H1 (cell line): ENCODE data around the gene PYGB. TPM values are rescaled to one million over a fixed set of nuclear protein-coding genes. Genes with fewer than 3 reads are reported as not detected.

Experiments
- CTCF ChIA-PET: fragments of 300-600 bp; sonication (Branson Sonifier 250); formaldehyde crosslinking; loops from one replicate; lab custom pipeline; 2021; ENCODE audit not compliant: partially characterized antibody; lab: Charles Lee
- POLR2A ChIA-PET: fragments of 300-600 bp; sonication (Branson Sonifier 250); formaldehyde crosslinking; loops from one replicate; lab custom pipeline; 2021; ENCODE audit warnings: inconsistent platforms; ENCODE audit not compliant: partially characterized antibody; lab: Charles Lee
- DNase-seq, 2 experiments: peaks; one replicate each; pipeline versions ENCODE4 v3.0.0 to v3.0.0-alpha.2; 2010 to 2022; ENCODE audit warnings: low spot score in 2 of 2, low read depth in 1 of 2, mixed read lengths in 1 of 2
- FAIRE-seq: peaks from 2 replicates; lab custom pipeline; 2011; peaks lifted over from hg19 to GRCh38; lab: Jason Lieb, UNC
- H2AFZ ChIP-seq: 2 replicates; pipeline ENCODE4 v1.8.1; 2012; ENCODE audit warnings: low read length, inconsistent platforms
- H2AK5ac ChIP-seq: 2 replicates; pipeline ENCODE4 v1.6.1; 2013; ENCODE audit warnings: low read depth, low read length
- H2BK120ac ChIP-seq: replicated peaks from 2 replicates; pipeline ENCODE3; 2013; ENCODE audit warnings: low read depth, low read length, inconsistent platforms
- H2BK12ac ChIP-seq: 2 replicates; pipeline ENCODE4 v1.6.1; 2013; ENCODE audit warnings: low read depth, low read length
- H2BK15ac ChIP-seq: 2 replicates; pipeline ENCODE4 v1.6.1; 2013; ENCODE audit warnings: low read length
- H2BK20ac ChIP-seq: 2 replicates; pipeline ENCODE4 v1.6.1; 2013; ENCODE audit warnings: low read length
- H2BK5ac ChIP-seq: 2 replicates; pipeline ENCODE4 v1.6.1; 2013; ENCODE audit warnings: low read depth, low read length
- H3K14ac ChIP-seq: 2 replicates; pipeline ENCODE4 v1.6.1; 2013; ENCODE audit warnings: inconsistent platforms; ENCODE audit not compliant: insufficient read length
- H3K18ac ChIP-seq: 2 replicates; pipeline ENCODE4 v1.6.1; 2013; ENCODE audit warnings: low read length; ENCODE audit errors: extremely low read depth
- H3K23ac ChIP-seq: 2 replicates; pipeline ENCODE4 v1.6.1; 2013; ENCODE audit warnings: inconsistent platforms; ENCODE audit not compliant: insufficient read length
- H3K23me2 ChIP-seq: 2 replicates; pipeline ENCODE4 v1.6.1; 2013; ENCODE audit warnings: low read depth, low read length
- H3K27ac ChIP-seq: 2 replicates; pipeline ENCODE4 v1.6.1; 2011; ENCODE audit warnings: low read depth, low read length, inconsistent platforms
- H3K27me3 ChIP-seq, 4 experiments: replicated peaks in 1 of 4; 1 replicate in 1 of 4; 2 replicates in 3 of 4; pipeline versions ENCODE4 v1.6.1 to v1.8.1; 2011 to 2013; ENCODE audit warnings: low read length in 3 of 4, mild to moderate bottlenecking in 3 of 4, inconsistent platforms in 2 of 4, mixed read lengths in 2 of 4, moderate library complexity in 1 of 4; ENCODE audit not compliant: control insufficient read depth in 3 of 4, insufficient read depth in 3 of 4; ENCODE audit errors: extremely low read depth in 1 of 4
- H3K36me3 ChIP-seq, 4 experiments: 2 replicates each; pipeline versions ENCODE4 v1.6.1 to v1.8.1; 2011 to 2013; ENCODE audit warnings: mild to moderate bottlenecking in 4 of 4, low read length in 3 of 4, moderate library complexity in 2 of 4, control low read depth in 1 of 4, inconsistent platforms in 1 of 4; ENCODE audit not compliant: insufficient read depth in 4 of 4, control insufficient read depth in 2 of 4
- H3K4ac ChIP-seq: replicated peaks from 2 replicates; pipeline ENCODE3; 2013; ENCODE audit warnings: low read length, low read depth, mixed read lengths, inconsistent platforms; ENCODE audit not compliant: insufficient read length
- H3K4me1 ChIP-seq, 4 experiments: replicated peaks in 1 of 4; 1 replicate in 1 of 4; 2 replicates in 3 of 4; pipeline versions ENCODE4 v1.6.1 to v1.8.1; 2011 to 2013; ENCODE audit warnings: low read length in 3 of 4, inconsistent platforms in 2 of 4, mixed read lengths in 1 of 4; ENCODE audit not compliant: insufficient read depth in 4 of 4, control insufficient read depth in 3 of 4
- H3K4me2 ChIP-seq, 2 experiments: 2 replicates each; pipeline versions ENCODE4 v1.6.1 to v1.8.1; 2011 to 2013; ENCODE audit warnings: low read depth in 2 of 2, low read length in 2 of 2, control low read depth in 1 of 2, inconsistent platforms in 1 of 2, mild to moderate bottlenecking in 1 of 2; ENCODE audit not compliant: insufficient read depth in 1 of 2
- H3K4me3 ChIP-seq, 4 experiments: fragments of 200-600, 300-600 bp in 1 of 4; sonication (generic), shearing (Covaris generic), sonication (Bioruptor Twin) in 1 of 4; 2 replicates each; pipeline versions ENCODE4 v1.5.1 to v1.8.1; 2011 to 2016; ENCODE audit warnings: low read length in 4 of 4, low read depth in 3 of 4, control low read depth in 2 of 4, inconsistent platforms in 2 of 4, mild to moderate bottlenecking in 2 of 4, mixed read lengths in 1 of 4, moderate library complexity in 1 of 4; ENCODE audit not compliant: insufficient read depth in 2 of 4; ENCODE audit errors: extremely low read depth in 1 of 4
- H3K56ac ChIP-seq: replicated peaks from 2 replicates; pipeline ENCODE3; 2013; ENCODE audit warnings: low read depth, mild to moderate bottlenecking, mixed read lengths, low read length, inconsistent platforms; ENCODE audit not compliant: insufficient read length
- H3K79me1 ChIP-seq: 2 replicates; pipeline ENCODE4 v1.6.1; 2013; ENCODE audit warnings: low read depth, low read length, control low read depth
- H3K79me2 ChIP-seq, 2 experiments: 2 replicates each; pipeline versions ENCODE4 v1.6.1 to v1.8.1; 2012 to 2013; ENCODE audit warnings: low read length in 2 of 2, mild to moderate bottlenecking in 2 of 2, inconsistent platforms in 1 of 2; ENCODE audit not compliant: insufficient read depth in 2 of 2, control insufficient read depth in 1 of 2
- H3K9ac ChIP-seq, 4 experiments: replicated peaks in 1 of 4; 1 replicate in 1 of 4; 2 replicates in 3 of 4; pipeline versions ENCODE4 v1.6.1 to v1.8.1; 2011 to 2013; ENCODE audit warnings: low read depth in 3 of 4, low read length in 3 of 4, control low read depth in 2 of 4, mild to moderate bottlenecking in 2 of 4, moderate library complexity in 2 of 4, inconsistent platforms in 1 of 4; ENCODE audit errors: extremely low read depth in 1 of 4
- H3K9me3 ChIP-seq, 2 experiments: 2 replicates each; pipeline versions ENCODE4 v1.6.1 to v1.8.1; 2012 to 2013; ENCODE audit warnings: mild to moderate bottlenecking in 2 of 2, moderate library complexity in 2 of 2, control low read depth in 1 of 2, inconsistent platforms in 1 of 2, low read depth in 1 of 2, low read length in 1 of 2, mixed read lengths in 1 of 2; ENCODE audit not compliant: insufficient read depth in 2 of 2
- H4K20me1 ChIP-seq, 2 experiments: replicated peaks in 1 of 2; 2 replicates each; pipeline versions ENCODE3 to v1.8.1; 2011 to 2013; ENCODE audit warnings: inconsistent platforms in 2 of 2, low read length in 2 of 2, mild to moderate bottlenecking in 1 of 2; ENCODE audit not compliant: insufficient read depth in 2 of 2, control insufficient read depth in 1 of 2
- H4K5ac ChIP-seq: 2 replicates; pipeline ENCODE4 v1.6.1; 2013; ENCODE audit warnings: low read length, low read depth, mixed read lengths, inconsistent platforms; ENCODE audit not compliant: insufficient read length
- H4K8ac ChIP-seq: 2 replicates; pipeline ENCODE4 v1.8.0; 2013; ENCODE audit warnings: mild to moderate bottlenecking, moderate library complexity, low read length, inconsistent platforms; ENCODE audit not compliant: insufficient read depth; ENCODE audit errors: extremely low read depth
- H4K91ac ChIP-seq: replicated peaks from 2 replicates; pipeline ENCODE3; 2013; ENCODE audit warnings: low read length, mixed read lengths, inconsistent platforms; ENCODE audit not compliant: insufficient read length
- CHD1 ChIP-seq: IDR thresholded peaks from 2 replicates; pipeline ENCODE4 v1.6.1; 2012; ENCODE audit warnings: low read depth, low read length, improper control_type of control experiment
- EGR1 ChIP-seq: IDR thresholded peaks from 2 replicates; pipeline ENCODE4 v1.6.1; 2011; ENCODE audit warnings: low read depth, low read length, borderline replicate concordance
- KDM4A ChIP-seq: IDR thresholded peaks from one replicate; pipeline ENCODE4 v1.7.1; 2012; ENCODE audit warnings: low read depth, mild to moderate bottlenecking, moderate library complexity, low read length, inconsistent platforms; ENCODE audit not compliant: severe bottlenecking
- NRF1 ChIP-seq: IDR thresholded peaks from 2 replicates; pipeline ENCODE4 v1.6.1; 2011; ENCODE audit warnings: mild to moderate bottlenecking, low read depth, low read length, improper control_type of control experiment
- POU5F1 ChIP-seq: IDR thresholded peaks from 2 replicates; pipeline ENCODE4 v1.6.1; 2011; ENCODE audit warnings: low read depth, mild to moderate bottlenecking, low read length, moderate library complexity
- RNF2 ChIP-seq: fragments of 200-900, 300-1000 bp; sonication (generic); IDR thresholded peaks from 2 replicates; pipeline ENCODE4 v1.7.1; 2016; ENCODE audit warnings: borderline replicate concordance, low read depth, mild to moderate bottlenecking, antibody characterized with exemption, low read length; ENCODE audit not compliant: poor library complexity, severe bottlenecking; ENCODE audit errors: missing control alignments
- SP4 ChIP-seq: IDR thresholded peaks from 2 replicates; pipeline ENCODE4 v1.6.1; 2012; ENCODE audit warnings: low read length, inconsistent platforms
- TAF1 ChIP-seq: IDR thresholded peaks from 2 replicates; pipeline ENCODE4 v1.6.1; 2011; ENCODE audit warnings: mild to moderate bottlenecking, low read depth, low read length
- WGBS, 2 experiments: shearing (Covaris generic) in 1 of 2; methylation state at CpG; one replicate each; pipeline versions ENCODE4 v1.1.6 to v1.1.7; 2013 to 2015; ENCODE audit warnings: low lambda C conversion rate in 2 of 2, mixed read lengths in 2 of 2, inconsistent platforms in 1 of 2, low coverage in 1 of 2, missing lambda C conversion rate in 1 of 2; ENCODE audit not compliant: insufficient replicate concordance in 2 of 2, insufficient coverage in 1 of 2, insufficient read length in 1 of 2; ENCODE audit errors: extremely low coverage in 1 of 2, missing lambda C conversion rate in 1 of 2; 5-methylcytosine and 5-hydroxymethylcytosine counted together
- polyA plus RNA-seq, 7 experiments: library from polyadenylated mRNA; depleted of rRNA in 3 of 7; stranded (reverse) in 5 of 7; unstranded in 2 of 7; fragments of >200 nt in 5 of 7; fragments of 200-250 nt in 2 of 7; gene quantifications; 1 replicate in 5 of 7; 2 replicates in 1 of 7; 4 replicates in 1 of 7; pipeline versions ENCODE4 v1.2.1 to v1.2.3, GENCODE V29; 2011 to 2013; ENCODE audit warnings: missing spikeins in 2 of 7, mixed read lengths in 2 of 7
- total RNA-seq: library from RNA; stranded (reverse); fragmentation: NEBNext Ultra II Directional; extraction: Animal tissue kit (Norgen Biotek cat#: 25700); gene quantifications from 2 replicates; pipeline ENCODE4 v1.2.1, GENCODE V29; 2021

Gene PYGB
- total and polyA plus RNA-seq, 2 of the 8 experiments (the other 6 are each of a cell fraction or from before 2014, with no cell fraction given) = 26.6 to 56.0 TPM

DNA sequence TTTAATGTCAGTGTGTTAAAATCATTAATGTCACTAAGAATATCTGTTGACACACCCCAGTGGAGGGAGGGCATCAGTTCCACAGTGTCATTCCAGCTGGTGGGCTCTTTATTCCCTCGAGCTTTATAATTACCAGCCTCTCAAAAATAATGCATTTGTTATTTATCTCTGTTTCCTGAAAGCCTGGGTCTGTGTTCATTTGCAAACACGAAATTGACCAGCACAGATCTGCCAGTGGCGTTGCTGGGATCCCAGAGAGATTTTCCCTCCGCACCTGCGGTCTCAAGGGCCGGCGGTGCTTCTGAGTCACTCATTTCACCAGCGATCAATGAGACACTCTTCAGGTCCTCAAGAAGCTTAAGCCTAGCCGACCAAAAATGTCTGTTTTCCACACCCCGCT, 5.7 kb upstream of the PYGB start:
- no peak overlapping the region for H2BK5ac ChIP-seq
- H3K4me3 ChIP-seq = no peak overlapping the region
- no peak overlapping the region for H3K4me2 ChIP-seq
- H3K4me1 ChIP-seq = peaks cover 0 to 6% (median 3%) of the 10 kb centered on the region in 4 experiments; a peak in 5 of 7 replicates
- H4K20me1 ChIP-seq = no peaks in the 10 kb centered on the region
- no peak overlapping the region for H2BK20ac ChIP-seq
- POLR2A ChIA-PET = no interaction called here
- DNase-seq (no peak), FAIRE-seq (no peak)
- CTCF ChIA-PET = interaction anchor here (1.0 to 1.8 kb wide), 2 partner anchors 12 to 248 kb away, joined by 3 to 6 read pairs; no protein-coding TSS in a partner anchor
- no peak overlapping the region for H3K18ac ChIP-seq
- peaks cover 0 to 8% (median 6%) of the 10 kb centered on the region in 4 experiments; a peak in 4 of 7 replicates for H3K27me3 ChIP-seq
- H3K23me2 ChIP-seq = peaks cover under 1% of the 10 kb centered on the region; the same call in 1 of the 2 replicates
- no peak overlapping the region for H4K91ac ChIP-seq
- H2AFZ ChIP-seq = no peak overlapping the region
- no peak overlapping the region for H2AK5ac ChIP-seq
- H2BK15ac ChIP-seq = no peak overlapping the region
- H3K14ac ChIP-seq = no peak overlapping the region
- 89% methylated on average over 10 of the region's 10 CpGs; no CpG with 5 or more reads in 1 of the 2 experiments for WGBS, 2 experiments
- H3K56ac ChIP-seq = no peak overlapping the region
- TF ChIP-seq TAF1 = no peak
- no peak for TF ChIP-seq EGR1
- TF ChIP-seq NRF1 = no peak
- no peak for TF ChIP-seq RNF2
- no peak for TF ChIP-seq CHD1
- TF ChIP-seq SP4 = no peak
- TF ChIP-seq POU5F1 = no peak
- TF ChIP-seq KDM4A = no peak
- no peak overlapping the region for H2BK12ac ChIP-seq
- H3K27ac ChIP-seq = no peak overlapping the region
- no peaks in the 10 kb centered on the region for H3K9me3 ChIP-seq
- H3K9ac ChIP-seq = no peak overlapping the region; a peak in 1 of 7 replicates
- H4K8ac ChIP-seq = no peak overlapping the region
- H3K23ac ChIP-seq = no peak overlapping the region
- no peak overlapping the region for H4K5ac ChIP-seq
- no peaks in the 10 kb centered on the region for H3K79me1 ChIP-seq
- no peak overlapping the region for H2BK120ac ChIP-seq
- H3K4ac ChIP-seq = no peak overlapping the region
- no peaks in the 10 kb centered on the region for H3K36me3 ChIP-seq
- no peaks in the 10 kb centered on the region for H3K79me2 ChIP-seq
